Measurements from ENCODE around the gene OAS1.

DNA sequence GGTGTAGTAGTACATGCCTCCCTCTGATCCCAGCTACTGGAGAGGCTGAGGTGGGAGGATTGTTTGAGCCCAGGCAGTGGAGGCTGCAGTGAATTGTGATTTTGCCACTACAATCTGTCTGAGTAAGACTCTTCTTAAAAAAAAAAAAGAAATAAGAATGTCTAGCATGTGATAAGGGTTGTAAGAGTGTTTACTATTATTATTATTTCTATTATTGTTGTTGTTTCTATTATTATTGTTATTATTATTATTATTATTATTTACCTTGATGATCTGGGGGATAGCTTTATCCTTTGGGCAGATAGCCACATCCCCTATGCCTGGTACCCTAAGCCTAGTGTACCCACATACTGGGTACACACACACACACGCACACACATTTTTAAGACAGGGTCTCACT is 35.8 kb downstream of the OAS1 start:
- no peak for TF ChIP-seq CTCF (IDR thresholded peaks at IDR 0.05)
- no peak for TF ChIP-seq POLR2A (IDR thresholded peaks at IDR 0.05)
